IPS DF 19.7 (cell line): ENCODE measurements around the gene CMKLR1.

Source experiments
- DNase-seq: peaks from one replicate; pipeline ENCODE4 v3.0.0-alpha.2; 2013; ENCODE audit warnings: low read depth, low spot score

CMKLR1 gene

DNA sequence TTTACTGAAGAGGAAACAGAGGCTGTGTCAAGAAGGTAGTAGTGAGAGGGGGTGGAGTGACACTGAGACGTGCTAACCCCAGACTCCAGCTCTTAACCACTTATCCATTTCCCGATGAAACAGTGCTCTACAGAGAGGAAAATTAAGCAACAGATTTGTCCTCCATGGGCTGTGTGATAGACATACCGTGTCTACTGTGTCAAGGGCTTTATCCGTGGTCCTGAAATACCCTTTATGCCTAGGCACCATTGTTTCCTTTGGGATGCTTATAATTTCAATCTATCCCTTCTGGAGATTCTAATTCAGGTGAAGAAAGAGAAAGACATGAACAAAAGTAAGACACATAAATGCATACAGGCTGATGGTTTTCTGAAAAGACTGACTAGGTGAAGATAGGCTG is 71.7 kb downstream of the CMKLR1 start:
- no peak for DNase-seq

- DNase-seq = no peak
Observed at GRCh38 chr12:108266131-108266530, 73.0 kb downstream of the CMKLR1 start.

DNA sequence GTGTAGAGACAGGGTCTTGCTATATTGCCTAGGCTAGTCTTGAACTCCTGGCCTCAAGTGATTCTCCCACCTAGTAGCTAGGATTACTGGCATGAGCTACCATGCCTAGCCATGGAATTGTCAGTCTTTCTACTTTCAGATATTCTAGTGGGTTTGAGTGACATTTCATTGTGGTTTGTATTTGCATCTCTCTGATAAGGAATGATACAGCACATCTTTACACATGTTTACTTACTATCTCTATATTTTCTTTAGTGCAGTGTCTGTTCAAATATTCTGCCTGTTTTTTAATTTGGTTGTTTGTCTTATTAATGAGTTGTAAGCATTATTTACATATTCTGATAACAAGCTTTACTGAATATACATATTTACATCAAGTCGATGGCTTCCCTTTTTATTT is 73.6 kb downstream of the CMKLR1 start:
- DNase-seq = no peak

DNA sequence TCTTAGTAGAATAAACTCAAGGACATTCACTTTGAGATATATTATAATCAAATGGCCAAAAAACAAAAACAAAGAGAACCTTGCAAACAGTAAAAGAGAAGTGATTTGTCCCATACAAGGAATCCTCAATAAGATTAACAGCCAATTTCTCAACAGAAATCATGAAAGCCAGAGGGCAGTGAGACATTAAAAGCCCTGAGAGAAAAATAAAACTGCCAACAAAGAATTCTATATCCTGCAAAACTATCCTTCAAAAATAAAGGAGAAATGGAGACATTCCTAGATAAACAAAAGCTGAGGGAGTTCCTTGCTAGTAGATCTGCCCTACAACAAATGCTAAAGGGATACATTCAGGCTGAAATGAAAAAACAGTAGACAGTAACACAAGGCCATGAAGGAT is 78.1 kb downstream of the CMKLR1 start:
- no peak for DNase-seq

DNA sequence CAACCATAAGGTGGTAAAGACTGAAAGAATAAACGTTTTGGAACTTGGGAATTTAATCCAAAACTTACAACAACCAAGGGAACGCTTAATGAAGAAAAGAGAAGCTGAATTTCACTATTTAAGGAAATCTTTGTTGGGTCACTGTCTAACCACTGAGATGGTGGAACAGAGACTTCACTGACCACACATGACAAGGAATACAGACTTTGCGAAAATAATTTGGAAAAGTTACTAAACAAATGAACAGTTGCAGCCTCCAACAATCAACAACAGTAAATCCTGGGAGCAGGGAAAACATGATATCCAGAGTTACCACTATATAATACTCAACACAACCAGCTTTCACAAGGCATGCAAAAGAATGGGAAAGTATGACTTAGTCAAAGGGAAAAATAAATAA is 79.1 kb downstream of the CMKLR1 start:
- no peak for DNase-seq

GRCh38 chr12:108257610-108258106 is 81.5 kb downstream of the CMKLR1 start:
- no peak for DNase-seq

DNA sequence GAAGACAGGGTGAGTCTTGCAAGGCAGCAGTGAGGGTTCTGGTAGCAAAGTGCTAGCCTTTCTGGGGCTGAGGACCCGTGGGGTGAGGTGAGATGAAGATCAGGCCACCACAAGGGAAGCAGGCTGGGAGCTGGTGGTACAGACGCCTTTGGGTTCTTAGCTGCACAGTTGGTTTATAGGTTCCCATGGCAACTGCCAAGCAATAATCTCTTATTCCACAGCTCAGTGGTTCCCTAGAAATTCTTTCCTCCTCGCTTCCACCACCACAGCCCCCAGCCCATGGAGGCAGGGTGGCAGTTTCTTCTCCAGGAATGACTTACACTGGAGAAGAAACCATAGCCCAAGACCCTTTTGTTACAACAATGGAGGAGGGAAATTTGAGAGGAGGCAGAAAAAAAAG is 82.1 kb downstream of the CMKLR1 start:
- DNase-seq = no peak

GRCh38 chr12:108255252-108255602 is 83.9 kb downstream of the CMKLR1 start:
- no peak for DNase-seq

DNA sequence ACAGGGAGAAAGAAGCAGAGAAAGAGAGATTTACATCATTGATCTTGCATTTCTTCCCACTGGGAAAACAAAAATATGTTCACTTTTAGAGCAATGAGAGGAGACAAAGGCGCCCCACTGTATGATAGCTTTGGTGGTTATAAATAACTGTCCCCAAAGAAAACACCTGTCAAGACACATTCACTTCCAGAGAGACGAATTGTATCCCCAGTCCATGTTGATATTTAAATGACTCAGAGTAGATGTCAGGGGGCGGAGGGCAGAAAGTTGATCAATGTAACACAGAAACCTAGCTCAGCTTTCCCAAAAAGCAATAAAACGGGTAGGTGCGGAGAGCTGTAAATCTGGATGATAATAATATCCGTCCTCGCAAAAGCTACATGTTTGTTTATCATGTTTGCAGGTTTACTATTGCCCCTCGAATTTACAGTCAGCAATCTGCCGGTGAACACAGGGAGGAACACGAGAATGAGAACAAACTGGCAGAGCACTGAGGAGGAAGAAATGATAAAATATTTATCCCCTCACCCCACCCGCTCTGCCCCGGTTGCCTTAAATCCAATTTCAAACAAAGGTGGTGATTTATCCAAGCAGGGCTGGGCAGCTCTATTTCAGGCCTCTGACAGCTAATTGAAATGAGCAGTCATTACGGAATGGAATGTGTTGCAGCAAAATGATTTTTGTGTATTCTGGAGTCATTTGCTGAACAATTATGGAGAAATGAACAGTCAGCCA is 84.4 kb downstream of the CMKLR1 start:
- no peak for DNase-seq

GRCh38 chr12:108254030-108254429 is 85.1 kb downstream of the CMKLR1 start:
- no peak for DNase-seq

DNA sequence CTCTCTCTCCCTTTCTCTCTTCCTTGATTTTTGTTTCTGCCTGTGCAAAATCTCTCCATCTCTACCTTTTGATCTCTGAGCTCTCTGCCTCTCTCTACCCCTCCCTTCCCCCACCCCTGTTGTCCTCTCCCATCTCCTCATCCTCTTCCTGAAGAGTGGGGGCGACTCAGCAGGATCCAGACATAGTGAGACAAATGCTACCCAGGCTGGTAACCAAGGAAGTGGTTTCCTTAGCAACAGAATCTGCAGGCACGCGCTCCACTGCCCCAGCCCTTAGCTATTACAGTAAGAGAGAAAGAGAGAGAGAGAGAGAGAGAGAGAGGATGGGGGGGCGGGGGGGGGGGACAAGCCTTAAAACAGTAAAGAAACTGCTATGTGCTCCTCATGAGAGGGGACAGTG is 85.6 kb downstream of the CMKLR1 start:
- DNase-seq = no peak

DNA sequence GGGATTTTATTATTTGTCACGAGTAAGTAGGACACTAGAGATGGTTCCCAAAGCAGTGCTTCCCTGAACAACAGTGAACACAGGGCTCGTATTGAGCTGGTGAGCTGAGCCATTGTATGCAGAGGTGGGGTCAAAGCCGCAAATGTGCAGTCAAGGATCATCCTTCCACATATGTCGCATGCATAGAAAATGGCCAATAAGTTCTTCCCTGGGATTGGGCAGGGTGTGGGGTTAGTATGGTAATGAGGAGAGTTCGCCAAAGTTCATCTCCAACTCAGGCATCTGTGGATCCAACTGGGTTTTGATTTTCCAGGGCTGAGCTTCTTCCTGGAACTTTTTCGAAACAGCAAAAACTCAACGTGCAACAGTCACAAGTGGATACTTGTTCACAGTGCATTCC is 86.6 kb downstream of the CMKLR1 start:
- no peak for DNase-seq

DNA sequence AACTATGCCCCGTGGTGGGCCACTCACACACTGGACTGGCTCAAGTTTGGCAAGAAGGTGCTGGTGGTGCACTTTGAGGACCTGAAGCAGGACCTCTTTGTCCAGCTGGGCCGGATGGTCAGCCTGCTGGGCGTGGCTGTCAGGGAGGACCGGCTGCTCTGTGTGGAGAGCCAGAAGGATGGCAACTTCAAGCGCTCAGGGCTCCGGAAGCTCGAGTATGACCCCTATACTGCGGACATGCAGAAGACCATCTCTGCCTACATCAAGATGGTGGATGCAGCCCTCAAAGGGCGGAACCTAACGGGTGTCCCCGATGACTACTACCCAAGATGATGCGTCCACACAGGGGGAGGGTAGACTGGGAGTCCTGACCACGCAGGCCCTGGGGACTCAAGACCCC is 91.1 kb downstream of the CMKLR1 start:
- no peak for DNase-seq

DNA sequence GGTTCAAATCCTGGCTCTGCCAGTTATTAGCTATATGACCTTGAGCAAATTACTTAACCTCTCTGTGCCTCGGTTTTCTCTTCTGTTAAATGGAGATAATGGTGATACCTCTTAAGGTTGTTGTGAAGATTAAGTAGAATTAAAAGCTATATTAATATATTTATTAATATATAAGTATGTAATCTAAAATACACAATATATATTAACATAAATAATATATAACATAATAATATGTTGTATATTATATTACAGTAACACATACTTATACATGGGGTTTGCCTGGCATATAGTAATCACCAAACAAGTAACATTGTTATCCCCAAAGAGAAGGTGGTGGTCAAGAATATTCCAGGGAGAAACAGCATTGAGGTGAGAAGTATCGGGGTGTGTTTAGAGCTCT is 92.0 kb downstream of the CMKLR1 start:
- no peak for DNase-seq

GRCh38 chr12:108241986-108242703 is 97.0 kb downstream of the CMKLR1 start:
- DNase-seq = no peak

- DNase-seq = no peak
Observed at GRCh38 chr12:108240928-108241327, 98.2 kb downstream of the CMKLR1 start.

GRCh38 chr12:108240027-108240785 is 98.9 kb downstream of the CMKLR1 start:
- no peak for DNase-seq

- no peak for DNase-seq
Observed at GRCh38 chr12:108239378-108239777, 99.7 kb downstream of the CMKLR1 start.

GRCh38 chr12:108238474-108238873 is 100.6 kb downstream of the CMKLR1 start:
- no peak for DNase-seq
